Stimulated activated CD4-positive, alpha-beta T cell treated with anti-CD3 and anti-CD28 coated beads, Interleukin-1b, Interleukin-23, amount 100 ng/mL, for 4 hours (primary cell): ENCODE results near the gene AQP6.
"Not testable (repeated sequence)": the region's sequence is repeated elsewhere in the genome, so short reads cannot be mapped to it uniquely, and the experiment has no call there.

Source experiments
- DNase-seq, 2 donors: peaks; one replicate each; pipeline ENCODE4 v3.0.0-alpha.2; 2020; ENCODE audit warnings: low read depth in 2 of 2

The AQP6 gene

DNA sequence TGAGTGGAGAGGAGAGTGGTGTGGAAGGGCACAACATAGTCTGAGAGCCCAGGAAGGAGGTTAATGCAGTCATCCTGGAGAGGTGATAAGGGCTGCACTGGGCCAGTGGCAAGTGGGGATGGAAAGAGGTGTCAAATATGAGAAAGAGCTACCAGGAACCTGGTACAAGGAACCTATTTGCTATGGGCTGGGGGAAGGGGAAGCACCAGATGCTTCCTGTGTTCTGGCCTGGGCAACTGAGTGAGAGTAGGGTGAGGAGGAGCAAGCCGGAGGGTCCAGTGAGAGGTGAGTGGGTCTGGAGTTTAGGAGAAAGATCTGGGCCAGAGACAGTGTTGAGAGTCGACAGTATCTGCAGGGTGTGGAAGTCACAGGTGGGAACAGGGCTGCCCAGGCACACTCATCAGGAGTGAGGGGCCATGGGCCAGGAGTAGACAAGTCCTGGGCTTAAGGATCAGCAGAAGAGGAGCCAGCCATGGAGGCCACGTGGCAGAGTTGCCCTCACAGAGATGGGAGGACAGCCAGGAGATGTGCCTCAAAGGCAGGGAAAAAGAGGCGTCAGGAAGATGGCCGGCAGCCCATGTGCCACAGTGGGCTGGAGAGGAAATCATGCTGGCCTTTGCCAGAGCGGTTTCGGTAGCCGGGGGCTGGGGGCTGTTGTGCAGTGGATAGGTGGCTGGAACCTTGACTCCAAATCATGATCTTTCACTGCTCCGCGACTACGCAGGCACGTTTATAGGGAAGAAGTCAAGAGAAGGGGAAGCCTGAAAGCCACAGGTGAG, 2.9 kb upstream of the AQP6 start:
- no peak for DNase-seq

DNA sequence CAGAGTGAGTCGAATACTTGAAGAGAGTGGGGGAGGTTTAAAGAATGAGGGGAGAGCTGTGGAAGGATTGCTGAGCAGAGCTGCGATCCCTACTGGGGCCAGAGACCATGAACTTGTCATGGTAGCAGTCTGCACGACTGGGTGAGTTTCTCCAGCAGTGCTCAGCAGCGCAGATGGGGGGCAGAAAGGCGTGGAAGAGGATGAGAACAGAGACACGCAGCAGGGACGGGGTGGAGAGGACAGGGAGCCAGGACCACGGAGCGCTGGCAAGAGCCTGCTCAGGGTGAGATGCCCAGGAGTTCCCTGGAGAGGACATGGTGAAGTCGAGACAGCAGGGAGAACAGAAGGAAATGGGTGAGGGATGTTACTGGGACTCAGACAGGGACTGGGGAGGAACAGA, 2.1 kb upstream of the AQP6 start:
- DNase-seq = no peak

DNA sequence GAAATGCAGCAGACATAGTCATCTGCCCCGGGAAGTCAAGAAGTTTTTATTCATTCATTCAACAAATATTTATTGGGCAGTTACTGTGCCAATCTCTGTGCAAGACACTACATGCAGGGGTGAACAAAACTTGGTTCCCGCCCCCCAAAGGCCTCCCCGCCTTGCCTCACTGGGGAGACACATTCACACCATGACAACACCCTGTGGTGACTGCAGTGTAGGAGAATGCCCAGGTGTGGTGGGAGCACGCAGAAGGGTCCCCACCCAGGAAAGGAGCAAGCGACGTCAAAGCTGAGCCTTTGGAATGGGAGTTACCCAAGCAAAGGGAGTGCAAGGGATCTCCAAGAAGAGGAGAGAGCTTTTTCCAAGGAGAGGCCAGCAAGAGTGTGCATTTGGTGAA, 1.6 kb upstream of the AQP6 start:
- DNase-seq = no peak

DNA sequence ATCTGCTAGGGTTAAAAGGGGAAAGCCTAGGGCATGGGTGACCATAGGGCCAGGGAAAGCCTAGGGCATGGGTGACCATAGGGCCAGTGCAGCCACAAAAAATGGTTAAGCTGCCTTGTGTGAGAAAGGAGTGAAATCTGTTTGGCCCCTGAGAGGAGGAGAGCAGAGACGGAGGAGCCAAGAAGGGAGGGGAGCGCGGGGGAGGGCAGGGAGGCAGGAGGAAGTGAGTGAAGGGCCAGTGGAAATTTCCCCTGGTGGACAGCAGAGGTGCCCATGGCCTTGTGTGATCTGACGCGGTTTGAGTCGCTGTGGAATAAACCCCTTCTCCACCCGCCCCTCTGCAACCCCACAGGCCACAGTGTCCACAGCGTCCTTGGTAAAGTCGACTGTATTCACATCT, 618 bp upstream of the AQP6 start:
- no peak for DNase-seq

- DNase-seq = no peak
Measured at GRCh38 chr12:49973361-49973830, 649 bp downstream of the AQP6 start.

GRCh38 chr12:49974231-49974675, 1.5 kb downstream of the AQP6 start:
- DNase-seq = no peak

GRCh38 chr12:49974677-49975317, 2.0 kb downstream of the AQP6 start:
- DNase-seq = no peak

GRCh38 chr12:49975318-49975761, 2.6 kb downstream of the AQP6 start:
- DNase-seq = no peak

DNA sequence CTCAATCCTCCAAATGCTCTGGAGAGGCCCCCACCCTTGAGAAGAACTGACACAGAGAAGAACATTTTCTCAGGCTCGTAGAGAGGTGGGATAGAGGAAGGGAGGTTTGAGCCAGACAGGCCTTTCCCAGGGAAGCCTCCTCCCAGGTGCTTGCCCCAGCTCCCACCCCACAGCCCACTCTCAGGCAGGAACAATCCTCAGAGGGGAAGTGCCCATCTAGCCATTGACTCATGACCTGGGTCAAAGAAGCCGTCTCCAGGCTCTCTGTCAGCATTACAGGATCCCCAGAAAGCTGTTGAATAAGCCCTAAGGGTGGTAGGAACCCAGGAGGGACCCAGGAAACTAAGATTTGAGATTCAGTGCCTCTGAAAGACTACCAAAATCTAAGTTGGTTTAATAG, 3.8 kb downstream of the AQP6 start:
- no peak for DNase-seq

- DNase-seq = no peak
Measured at GRCh38 chr12:49978125-49978524, 5.4 kb downstream of the AQP6 start.

DNA sequence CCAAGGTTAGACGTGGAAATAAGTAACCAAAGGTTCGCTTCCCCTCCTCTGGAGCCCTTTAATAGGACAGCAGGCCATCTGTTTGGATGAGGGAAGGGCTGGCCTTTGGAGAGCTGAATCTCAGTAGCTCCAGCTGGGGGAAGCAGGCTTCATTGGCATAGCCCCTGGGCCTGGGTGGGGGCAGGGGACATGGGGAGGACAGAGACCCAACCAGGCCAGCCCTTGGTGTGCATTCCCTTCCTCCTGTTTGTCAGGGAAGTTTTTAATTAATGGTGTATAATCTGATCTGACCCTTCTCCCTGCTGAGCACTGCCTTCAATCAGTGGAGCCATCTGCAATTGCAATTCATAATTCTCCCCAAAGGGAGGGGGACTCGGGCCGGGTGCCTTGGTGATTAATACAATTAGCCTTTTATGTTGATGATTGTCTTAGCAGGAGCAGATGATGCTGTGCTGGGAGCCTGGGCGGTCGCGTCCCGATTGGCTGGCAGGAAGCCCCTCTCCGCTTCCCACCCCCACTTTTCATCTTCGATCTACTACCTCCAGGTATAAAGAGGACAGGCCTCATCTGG, 6.4 kb downstream of the AQP6 start:
- no peak for DNase-seq

DNA sequence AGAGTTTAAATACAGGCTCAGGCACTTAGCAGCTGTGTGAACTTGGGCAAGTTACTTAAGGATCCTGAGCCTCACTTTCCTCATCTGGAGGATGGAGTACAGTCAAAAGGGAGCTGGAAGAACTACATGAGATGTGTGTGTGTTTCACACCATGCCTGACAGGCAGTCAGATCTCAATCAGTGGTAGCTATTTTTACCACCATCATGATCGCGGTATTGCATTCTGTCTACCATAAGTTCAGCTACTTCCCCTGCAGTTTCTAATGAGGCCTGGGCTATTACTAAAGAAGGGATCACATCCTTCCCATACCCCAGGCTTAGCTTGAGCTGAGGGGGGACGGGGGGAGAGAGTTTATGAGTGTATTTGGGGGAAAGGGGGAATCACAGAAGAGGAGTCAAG, 7.0 kb downstream of the AQP6 start:
- no peak for DNase-seq

- DNase-seq = no peak
Measured at GRCh38 chr12:49980501-49981349, 8.0 kb downstream of the AQP6 start.

- no peak for DNase-seq
Measured at GRCh38 chr12:49982246-49983087, 9.7 kb downstream of the AQP6 start.

- DNase-seq = no peak
Measured at GRCh38 chr12:49983892-49984291, 11.1 kb downstream of the AQP6 start.

- DNase-seq = no peak
Measured at GRCh38 chr12:49984476-49985359, 12.0 kb downstream of the AQP6 start.

- DNase-seq = no peak
Measured at GRCh38 chr12:49985981-49986380, 13.2 kb downstream of the AQP6 start.

- DNase-seq = not testable (repeated sequence)
Measured at GRCh38 chr12:49986476-49986875, 13.7 kb downstream of the AQP6 start.

GRCh38 chr12:49987625-49988303, 15.0 kb downstream of the AQP6 start:
- no peak for DNase-seq
